Measurements from ENCODE around the gene VPS25. TPM values are rescaled to one million over a fixed set of nuclear protein-coding genes. Genes with fewer than 3 reads are reported as not detected.

The VPS25 gene
- total RNA-seq, result 50.6 and 60.9 TPM in 2 replicates

DNA sequence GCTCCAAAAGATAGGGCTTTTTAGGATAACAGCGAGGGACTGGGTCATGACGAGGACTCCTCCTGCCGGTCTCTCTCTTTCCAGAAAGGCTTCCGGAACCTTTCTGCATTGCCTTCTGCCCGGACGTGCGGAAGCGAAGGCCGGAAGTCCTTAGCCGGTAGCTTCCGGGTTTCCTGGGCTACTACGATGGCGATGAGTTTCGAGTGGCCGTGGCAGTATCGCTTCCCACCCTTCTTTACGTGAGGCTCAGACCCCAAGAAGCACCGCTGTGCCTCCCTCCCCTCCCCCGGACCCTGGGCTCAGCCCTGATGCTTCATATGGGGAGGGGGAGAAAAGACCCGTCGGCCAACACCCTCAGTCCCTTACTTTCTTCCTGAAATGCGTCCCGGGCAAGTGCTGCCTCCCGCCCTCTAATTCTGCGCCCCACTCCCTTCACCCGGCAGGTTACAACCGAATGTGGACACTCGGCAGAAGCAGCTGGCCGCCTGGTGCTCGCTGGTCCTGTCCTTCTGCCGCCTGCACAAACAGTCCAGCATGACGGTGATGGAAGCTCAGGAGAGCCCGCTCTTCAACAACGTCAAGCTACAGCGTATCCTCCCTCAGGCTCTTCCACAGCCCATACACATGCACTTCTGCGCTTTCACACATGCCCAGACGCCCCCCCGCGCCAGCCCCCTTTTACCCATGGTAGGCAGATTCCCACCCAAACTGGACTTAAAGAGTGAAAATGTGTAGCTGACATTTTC, at the start of gene VPS25:
Gene VPS25, plus strand, starts transcription at position 160 of the 746 bp plus-strand sequence. Its CDS starts 27 bp downstream, at position 187.

DNA sequence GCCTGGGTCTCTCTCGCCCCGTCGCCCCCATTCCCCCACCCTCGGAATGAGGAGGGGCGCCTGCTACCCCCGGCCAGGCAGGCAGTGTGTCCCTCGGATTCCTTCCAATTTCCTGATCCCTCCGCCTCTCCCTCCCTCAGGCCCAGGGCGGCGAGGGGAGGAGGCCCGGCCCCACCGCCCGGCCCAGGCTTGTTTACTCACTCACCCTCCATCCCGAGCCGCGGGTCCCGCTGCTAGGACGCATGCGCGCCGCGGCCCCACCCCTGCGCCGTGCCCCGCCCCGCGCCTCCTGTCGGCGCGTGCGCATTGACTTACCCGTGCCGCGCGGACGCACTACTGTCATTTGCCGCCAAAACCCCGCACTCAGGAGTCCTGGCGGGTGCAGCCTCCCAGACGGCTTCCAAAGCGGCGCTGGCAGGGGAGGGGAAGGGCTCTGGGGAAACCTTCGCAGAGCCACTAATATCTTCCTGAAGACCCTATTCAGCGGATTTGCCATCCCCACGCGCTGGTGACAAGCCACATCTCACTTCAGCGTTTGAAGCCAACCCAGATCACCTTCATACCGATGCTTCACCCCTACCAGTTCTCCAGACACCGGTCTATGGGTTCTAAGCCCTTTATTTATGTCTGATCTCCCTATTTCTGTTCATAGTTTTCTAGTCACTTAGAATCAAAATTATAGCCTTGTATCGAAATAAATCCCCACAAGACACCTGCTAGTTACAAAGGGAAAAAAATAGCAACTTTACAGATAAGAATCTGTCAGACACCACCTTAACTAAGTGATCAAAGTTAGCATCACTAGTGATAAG, 28.2 kb upstream of the VPS25 start, which contains the start of gene EZH1:
Gene EZH1, minus strand, starts transcription at position 235 of the 812 bp plus-strand sequence. CDS start 16,099 bp downstream, outside the sequence.

DNA sequence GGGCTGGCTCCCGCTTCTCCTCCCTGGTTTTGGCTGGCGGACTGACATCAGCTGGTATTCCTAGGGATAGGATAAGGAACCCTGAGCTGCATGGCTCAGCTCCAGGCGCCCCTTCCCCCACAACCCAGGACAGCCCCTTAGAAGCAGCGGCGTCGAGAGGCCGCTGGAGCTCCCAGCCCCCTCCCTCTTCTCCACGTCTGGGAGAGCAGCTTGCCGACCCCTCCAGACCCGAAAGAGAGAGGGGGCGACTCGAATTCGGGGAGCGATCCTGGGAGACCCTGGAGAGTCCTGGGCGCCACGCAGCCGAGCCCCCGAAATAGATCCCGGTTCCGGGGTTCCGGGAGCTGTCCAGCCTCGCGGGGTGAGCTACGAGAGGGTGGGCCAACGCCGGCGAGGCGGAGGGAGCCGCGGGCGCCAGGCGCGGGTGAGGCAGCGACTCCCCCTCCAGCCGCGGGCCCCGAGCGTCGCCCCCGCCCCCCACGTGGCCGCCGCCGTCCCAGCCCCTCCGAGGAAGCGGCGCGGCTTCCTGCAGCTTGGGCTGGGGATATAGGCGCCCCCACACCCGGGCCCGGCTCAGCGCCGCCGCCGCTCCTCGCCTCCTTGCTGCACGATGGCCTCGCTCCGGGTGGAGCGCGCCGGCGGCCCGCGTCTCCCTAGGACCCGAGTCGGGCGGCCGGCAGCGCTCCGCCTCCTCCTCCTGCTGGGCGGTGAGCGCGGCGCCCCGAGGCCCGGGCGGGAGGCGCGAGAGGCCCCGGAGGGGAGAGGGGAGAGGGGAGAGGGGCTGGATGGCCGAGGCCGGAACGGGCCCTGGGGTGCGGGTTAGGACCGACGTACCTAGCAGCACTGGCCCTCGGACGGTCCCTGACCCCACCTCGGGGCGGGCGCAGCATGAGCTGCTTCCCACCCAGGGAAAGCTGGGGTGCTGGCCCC, 12.3 kb upstream of the VPS25 start, which contains the start of gene RAMP2:
Gene RAMP2, plus strand, starts transcription at position 576 of the 930 bp plus-strand sequence. Its CDS starts 35 bp downstream, at position 611.

DNA sequence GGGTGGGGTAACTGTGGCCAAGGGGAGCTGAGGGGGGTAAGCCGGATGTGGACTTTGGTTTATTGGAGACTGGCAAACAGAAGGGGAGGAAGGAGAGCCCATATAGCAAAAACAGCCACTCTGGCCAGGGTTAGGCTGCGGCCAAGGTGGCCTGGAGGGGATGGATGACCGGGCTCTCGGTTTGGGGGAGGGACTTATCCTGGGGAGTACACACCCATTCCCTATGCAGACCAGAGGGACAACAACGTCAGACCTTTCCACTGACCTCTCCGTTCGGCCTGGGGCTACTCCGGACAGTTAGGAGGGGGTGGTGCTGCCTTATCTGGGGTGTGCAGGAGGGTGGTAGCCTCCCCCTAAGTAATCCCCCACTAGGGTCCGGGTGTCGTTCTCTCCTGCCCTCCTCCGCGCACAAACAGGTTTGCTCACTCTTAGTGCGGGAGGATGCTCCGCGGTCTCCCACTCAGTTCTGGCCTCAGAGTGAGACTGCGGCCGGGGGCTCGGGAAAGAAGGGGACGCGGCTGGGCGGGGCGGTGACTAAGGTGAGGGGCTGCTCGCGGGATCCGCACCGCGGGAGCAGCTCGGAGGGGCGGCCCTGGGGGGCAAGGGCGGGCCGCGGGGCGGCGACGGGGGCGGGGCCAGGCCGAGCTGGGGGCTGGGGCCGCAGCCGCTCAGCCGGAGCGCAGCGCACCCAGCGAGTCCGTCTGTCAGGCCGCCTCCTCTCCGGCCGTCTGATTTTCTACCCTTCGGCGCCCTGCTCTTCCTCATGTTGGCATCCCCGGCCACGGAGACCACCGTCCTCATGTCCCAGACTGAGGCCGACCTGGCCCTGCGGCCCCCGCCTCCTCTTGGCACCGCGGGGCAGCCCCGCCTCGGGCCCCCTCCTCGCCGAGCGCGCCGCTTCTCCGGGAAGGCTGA, 6.9 kb downstream of the VPS25 start, which contains the start of gene WNK4:
Gene WNK4, plus strand, starts transcription at position 675 of the 915 bp plus-strand sequence. Its CDS starts 89 bp downstream, at position 764.

DNA sequence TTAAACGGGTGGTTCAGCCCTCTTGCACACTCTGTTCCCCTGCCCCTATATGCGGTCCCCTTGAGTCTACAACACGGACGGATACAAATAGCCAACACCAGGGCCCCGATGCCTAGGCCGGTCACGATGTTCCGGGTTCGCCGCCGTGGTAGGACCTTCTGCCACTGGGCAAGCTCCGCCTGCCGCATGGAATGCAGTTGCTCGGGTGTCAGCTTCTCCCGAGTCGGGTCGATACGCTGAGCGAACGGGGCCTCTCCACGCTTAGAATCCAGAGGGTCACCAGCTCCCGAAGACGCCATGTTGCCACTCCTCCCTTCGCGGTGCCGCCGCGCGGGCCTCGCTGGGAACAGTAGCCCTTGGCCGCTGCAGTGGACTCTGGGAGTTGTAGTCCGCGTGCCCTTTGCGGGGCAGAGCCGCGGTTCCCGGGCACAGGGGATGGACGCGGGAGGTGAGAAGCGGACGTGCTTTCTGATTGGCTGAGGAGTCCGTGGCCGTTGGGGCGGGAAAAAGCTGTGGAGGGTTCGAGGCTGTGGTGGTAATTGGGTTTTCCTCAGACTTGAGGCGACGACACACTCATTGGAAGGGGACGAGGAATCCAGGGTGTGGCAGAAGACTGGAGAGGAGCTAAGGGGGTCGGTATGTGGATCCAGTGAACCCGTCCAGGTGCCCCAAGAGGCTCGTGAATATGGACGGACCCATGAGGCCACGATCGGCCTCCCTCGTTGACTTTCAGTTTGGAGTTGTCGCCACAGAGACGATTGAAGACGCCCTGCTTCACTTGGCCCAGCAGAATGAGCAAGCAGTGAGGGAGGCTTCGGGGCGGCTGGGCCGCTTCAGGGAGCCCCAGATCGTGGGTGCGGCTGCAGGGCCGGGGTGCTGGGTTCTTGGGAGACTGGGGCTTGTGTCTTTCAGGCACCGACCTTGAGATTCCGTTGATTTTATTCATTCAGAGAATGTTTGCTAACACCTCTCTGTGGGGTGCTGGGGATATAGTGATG, 25.4 kb downstream of the VPS25 start, which contains the start of the genes CNTD1 and COA3:
Gene CNTD1, plus strand, starts transcription at position 479 of the 998 bp plus-strand sequence. Its CDS starts 207 bp downstream, at position 686.
Gene COA3, minus strand, starts transcription at position 322 of the 998 bp plus-strand sequence. Its CDS starts 23 bp downstream, at position 299.

Other genes with a start within 250 kb of the VPS25 start
- 53.7 and 64.0 TPM in 2 replicates for gene NAGLU, start 237.2 kb upstream of the VPS25 start, total RNA-seq
- 0.10 and 1.6 TPM in 2 replicates for gene HSD17B1, start 220.5 kb upstream of the VPS25 start, total RNA-seq
- gene COASY, start 211.3 kb upstream of the VPS25 start, total RNA-seq, result 23.0 and 25.2 TPM in 2 replicates
- 23.6 and 29.6 TPM in 2 replicates for gene MLX, start 206.3 kb upstream of the VPS25 start, total RNA-seq
- 0.64 and 0.81 TPM in 2 replicates for gene PSMC3IP, start 195.7 kb upstream of the VPS25 start, total RNA-seq
- gene RETREG3, start 164.1 kb upstream of the VPS25 start, total RNA-seq, result 42.9 and 44.5 TPM in 2 replicates
- gene TUBG1, start 163.8 kb upstream of the VPS25 start, total RNA-seq, result 21.8 and 25.5 TPM in 2 replicates
- 7.3 and 9.0 TPM in 2 replicates for gene TUBG2, start 114.2 kb upstream of the VPS25 start, total RNA-seq
- gene PLEKHH3, start 96.5 kb upstream of the VPS25 start, total RNA-seq, result 14.2 and 16.8 TPM in 2 replicates
- 1.5 and 2.2 TPM in 2 replicates for gene CCR10, start 91.6 kb upstream of the VPS25 start, total RNA-seq
- gene CNTNAP1, start 90.9 kb upstream of the VPS25 start, total RNA-seq, result 15.3 and 15.6 TPM in 2 replicates
- gene EZH1, start 28.4 kb upstream of the VPS25 start, total RNA-seq, result 13.1 and 14.2 TPM in 2 replicates
- 0.24 and 1.8 TPM in 2 replicates for gene RAMP2, start 12.2 kb upstream of the VPS25 start, total RNA-seq
- 1.4 and 1.5 TPM in 2 replicates for gene WNK4, start 7.2 kb downstream of the VPS25 start, total RNA-seq
- 46.9 and 82.1 TPM in 2 replicates for gene COA3, start 25.3 kb downstream of the VPS25 start, total RNA-seq
- gene CNTD1, start 25.4 kb downstream of the VPS25 start, total RNA-seq, result not detected in 2 replicates
- 57.2 and 68.1 TPM in 2 replicates for gene BECN1, start 50.8 kb downstream of the VPS25 start, total RNA-seq
- gene PSME3, start 59.9 kb downstream of the VPS25 start, total RNA-seq, result 61.2 and 74.0 TPM in 2 replicates
- gene AOC2, start 71.1 kb downstream of the VPS25 start, total RNA-seq, result 0.34 and 1.4 TPM in 2 replicates
- 3.3 and 6.3 TPM in 2 replicates for gene AOC3, start 77.8 kb downstream of the VPS25 start, total RNA-seq
- gene G6PC1, start 127.3 kb downstream of the VPS25 start, total RNA-seq, result not detected in 2 replicates
- gene AARSD1, start 191.0 kb downstream of the VPS25 start, total RNA-seq, result 23.8 and 28.5 TPM in 2 replicates
- not detected in 2 replicates for gene PTGES3L, start 206.6 kb downstream of the VPS25 start, total RNA-seq
- 7.2 and 9.4 TPM in 2 replicates for gene RUNDC1, start 207.1 kb downstream of the VPS25 start, total RNA-seq
- gene RPL27, start 225.0 kb downstream of the VPS25 start, total RNA-seq, result 1,508 and 1,514 TPM in 2 replicates
- 33.2 and 40.8 TPM in 2 replicates for gene IFI35, start 233.3 kb downstream of the VPS25 start, total RNA-seq
- gene VAT1, start 248.9 kb downstream of the VPS25 start, total RNA-seq, result 154 and 167 TPM in 2 replicates